Esophagus squamous epithelium (tissue), 5 donors: ENCODE data around the gene ZNF670. TPM values are rescaled to one million over a fixed set of nuclear protein-coding genes. Genes with fewer than 3 reads are reported as not detected.

Source experiments
- DNase-seq: peaks from one replicate; lab custom pipeline; 2025; lab: John Stamatoyannopoulos, UW
- H3K27ac ChIP-seq, 4 donors: fragments of 200-600 bp; sonication (generic); one replicate each; pipeline ENCODE4 v1.5.1; 2016 to 2019; ENCODE audit warnings: mild to moderate bottlenecking in 1 of 4
- H3K27me3 ChIP-seq, 4 donors: fragments of 200-600 bp; sonication (generic); 1 replicate in 3 of 4; 2 replicates in 1 of 4; pipeline versions ENCODE4 v1.5.1 to v1.6.0; 2017 to 2021; ENCODE audit warnings: antibody characterized with exemption in 1 of 4
- H3K36me3 ChIP-seq, 3 donors: fragments of 200-600 bp; sonication (generic); one replicate each; pipeline ENCODE4 v1.5.1; 2016 to 2019
- H3K4me1 ChIP-seq, 3 donors: fragments of 200-600 bp; sonication (generic); one replicate each; pipeline ENCODE4 v1.5.1; 2017 to 2019
- H3K4me3 ChIP-seq, 4 donors: fragments of 200-600 bp; sonication (generic); 1 replicate in 3 of 4; 2 replicates in 1 of 4; pipeline ENCODE4 v1.5.1; 2016 to 2019; ENCODE audit warnings: mild to moderate bottlenecking in 2 of 4, moderate library complexity in 1 of 4
- H3K9me3 ChIP-seq, 3 donors: fragments of 200-600 bp; sonication (generic); one replicate each; pipeline ENCODE4 v1.5.1; 2016 to 2019
- CTCF ChIP-seq, 6 experiments: fragments of 450-650 bp in 4 of 6; fragments of 200-600 bp in 2 of 6; sonication (generic) in 2 of 6; IDR thresholded peaks; one replicate each; pipeline ENCODE4 v1.5.1; 2016 to 2019; ENCODE audit warnings: antibody characterized with exemption in 6 of 6, mild to moderate bottlenecking in 4 of 6, moderate library complexity in 4 of 6
- POLR2A ChIP-seq, 4 donors: fragments of 450-650 bp; IDR thresholded peaks; one replicate each; pipeline ENCODE4 v1.6.1; 2017; ENCODE audit warnings: antibody characterized with exemption in 4 of 4, mild to moderate bottlenecking in 4 of 4, moderate library complexity in 3 of 4
- WGBS, 2 donors: methylation state at CpG; one replicate each; pipeline ENCODE4 v1.1.5; 2018; 5-methylcytosine and 5-hydroxymethylcytosine counted together
- intact Hi-C: fragments of 100-400 bp; cut with DNase I; formaldehyde crosslinking; loops from one replicate; pipeline ENCODE4 v1.15.0; 2022
- total RNA-seq, 4 donors: library from RNA; depleted of rRNA; stranded (reverse); fragments of >200 nt; gene quantifications; one replicate each; pipeline ENCODE4 v1.1.0, GENCODE V29; 2016
- donor health status: DM: yes; HTN: yes; CAD: no.

Gene ZNF670
- total RNA-seq, 4 donors from 2014 or later = 0.57 to 4.0 (median 1.1) TPM

DNA sequence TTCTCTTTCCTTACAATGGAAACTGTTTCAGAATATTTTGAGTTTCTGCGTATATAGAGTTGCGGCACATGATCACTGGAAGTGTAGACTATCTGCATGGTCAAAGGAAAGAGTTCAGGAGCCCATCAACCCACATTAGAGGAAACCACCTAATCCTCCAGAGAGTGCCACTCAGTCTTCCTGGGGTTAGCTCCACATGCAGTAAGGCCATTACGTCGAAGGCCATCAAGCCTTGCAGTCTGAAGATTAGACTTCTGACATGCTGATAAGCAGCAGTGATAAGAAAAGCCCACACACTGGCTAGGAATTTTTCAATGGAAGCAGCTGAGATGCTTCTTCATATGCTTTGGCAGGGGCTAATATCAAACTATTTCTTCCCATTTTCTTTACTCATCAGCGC lies 17.9 kb upstream of the ZNF670 start:
- WGBS, 2 donors = 92% methylated on average over 5 of the region's 5 CpGs
- intact Hi-C loops = no loop called here
- Histone ChIP-seq H3K27ac (no peak overlapping the region), H3K27me3 (no peaks in the 10 kb centered on the region), H3K9me3 (peaks cover 0 to 60% (median 20%) of the 10 kb centered on the region in 3 donors), H3K4me3 (no peak overlapping the region), H3K36me3 (peaks cover 12 to 50% (median 15%) of the 10 kb centered on the region in 3 donors), H3K4me1 (no peaks in the 10 kb centered on the region)
- no peak for TF ChIP-seq CTCF (IDR thresholded peaks at IDR 0.05)
- TF ChIP-seq POLR2A (IDR thresholded peaks at IDR 0.05) = no peak
- DNase-seq = no peak

DNA sequence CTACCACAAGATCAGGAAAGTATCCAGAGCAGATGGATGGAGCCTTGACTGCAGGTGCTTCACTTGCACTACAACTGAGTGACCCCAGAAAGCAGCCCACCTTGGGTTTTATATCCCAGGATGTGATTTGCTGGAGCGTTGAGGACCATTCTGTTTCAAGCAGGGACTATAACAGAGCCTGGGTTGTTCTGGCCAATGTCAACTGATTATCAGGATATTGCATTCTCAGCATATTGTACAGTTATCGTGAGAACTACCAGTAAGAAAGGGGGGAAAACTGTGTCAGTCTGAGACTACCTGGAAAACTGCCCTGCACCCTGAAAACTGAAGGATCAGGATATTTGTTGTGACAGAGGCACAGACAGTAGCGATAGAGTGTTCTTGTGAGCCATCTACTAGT lies 17.5 kb upstream of the ZNF670 start:
- Histone ChIP-seq H3K36me3 (peaks cover 11 to 45% (median 15%) of the 10 kb centered on the region in 3 donors), H3K27ac (no peak overlapping the region), H3K9me3 (peaks cover 0 to 55% (median 19%) of the 10 kb centered on the region in 3 donors), H3K4me1 (no peaks in the 10 kb centered on the region), H3K27me3 (no peaks in the 10 kb centered on the region), H3K4me3 (no peak overlapping the region)
- 98 to 100% methylated on average over 3 of the region's 3 CpGs for WGBS, 2 donors
- intact Hi-C loops = no loop called here
- TF ChIP-seq POLR2A (IDR thresholded peaks at IDR 0.05) (no peak), CTCF (IDR thresholded peaks at IDR 0.05) (no peak)
- DNase-seq = no peak

- Histone ChIP-seq H3K27ac (no peak overlapping the region), H3K9me3 (peaks cover 0 to 5% (median under 1%) of the 10 kb centered on the region in 3 donors), H3K4me1 (no peaks in the 10 kb centered on the region), H3K27me3 (no peaks in the 10 kb centered on the region), H3K36me3 (no peaks in the 10 kb centered on the region), H3K4me3 (no peak overlapping the region)
- no peak for DNase-seq
- 91 to 95% methylated on average over 3 to 9 of the region's 14 CpGs for WGBS, 2 donors
- intact Hi-C loops = no loop called here
- TF ChIP-seq POLR2A (IDR thresholded peaks at IDR 0.05) (no peak), CTCF (IDR thresholded peaks at IDR 0.05) (no peak)
Measured at GRCh38 chr1:247090455-247090854, 11.8 kb upstream of the ZNF670 start.

DNA sequence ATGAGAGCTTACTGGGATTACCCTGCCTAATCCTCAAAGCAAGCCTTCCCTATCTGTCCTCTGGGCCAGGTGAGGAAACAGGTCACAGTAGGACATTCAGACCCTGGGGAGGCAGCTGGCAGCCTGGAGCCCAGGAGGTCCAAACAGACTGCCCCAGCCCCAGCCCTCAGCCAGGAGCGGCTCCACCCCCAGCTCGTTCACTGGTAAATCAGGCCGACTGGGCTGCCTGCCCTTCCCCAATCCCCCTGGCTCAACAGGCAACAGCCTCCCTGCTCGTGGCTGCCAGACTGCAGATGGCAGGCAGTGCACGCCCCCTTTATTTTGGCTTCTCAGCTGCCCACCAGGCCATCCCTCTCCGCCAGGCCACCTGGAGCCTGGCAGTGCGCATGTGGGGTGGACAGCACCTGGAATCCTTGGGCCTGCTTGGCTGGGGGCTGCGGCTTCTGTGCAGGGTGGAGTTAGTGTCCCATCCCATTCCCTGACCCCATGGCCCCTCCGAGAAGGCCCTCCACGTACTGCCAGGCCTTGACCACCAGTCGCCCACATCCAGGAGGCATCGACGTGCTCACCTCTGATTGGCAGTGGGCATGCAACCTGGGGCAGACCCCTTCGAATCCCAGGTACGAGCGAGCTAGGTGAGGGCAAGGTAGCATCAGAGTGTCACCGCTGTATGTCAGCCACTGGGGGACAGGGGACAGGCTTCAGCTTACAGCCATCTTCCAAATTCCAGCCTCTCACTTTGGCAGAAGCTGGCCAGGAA lies 11.2 kb upstream of the ZNF670 start:
- Histone ChIP-seq H3K9me3 (peaks cover 0 to 5% (median 0%) of the 10 kb centered on the region in 3 donors), H3K27me3 (no peaks in the 10 kb centered on the region), H3K4me1 (no peaks in the 10 kb centered on the region), H3K27ac (no peak overlapping the region), H3K4me3 (no peak overlapping the region), H3K36me3 (no peaks in the 10 kb centered on the region)
- 44 to 53% methylated on average over 3 of the region's 17 CpGs for WGBS, 2 donors
- intact Hi-C loops = no loop called here
- TF ChIP-seq CTCF (IDR thresholded peaks at IDR 0.05) = no peak
- TF ChIP-seq POLR2A (IDR thresholded peaks at IDR 0.05) = no peak
- no peak for DNase-seq

DNA sequence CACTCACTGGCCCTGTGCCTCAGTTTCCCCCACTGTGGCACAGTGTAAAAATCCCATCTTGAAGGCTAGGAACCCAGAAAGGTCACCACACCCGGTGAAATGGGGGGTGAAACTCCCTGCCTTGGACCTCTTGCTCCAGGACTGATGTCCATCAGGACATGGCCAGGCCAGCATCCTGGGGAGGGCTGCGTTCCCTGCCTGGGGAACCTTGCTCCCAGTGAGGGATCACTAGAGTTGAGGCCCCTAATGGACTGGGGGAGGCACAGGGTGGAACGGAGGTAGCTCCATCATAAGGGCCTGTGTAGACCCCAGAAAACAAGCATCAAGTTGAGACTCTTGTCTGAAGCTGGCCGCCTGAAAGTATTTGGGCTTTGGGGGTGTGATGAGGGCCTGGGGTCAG lies 10.4 kb upstream of the ZNF670 start:
- Histone ChIP-seq H3K4me1 (no peaks in the 10 kb centered on the region), H3K36me3 (no peaks in the 10 kb centered on the region), H3K27ac (no peak overlapping the region), H3K9me3 (no peaks in the 10 kb centered on the region), H3K27me3 (no peaks in the 10 kb centered on the region), H3K4me3 (no peak overlapping the region)
- intact Hi-C loops = no loop called here
- WGBS, 2 donors = 82 to 83% methylated on average over 2 to 3 of the region's 4 CpGs
- TF ChIP-seq CTCF (IDR thresholded peaks at IDR 0.05) (no peak), POLR2A (IDR thresholded peaks at IDR 0.05) (no peak)
- DNase-seq = no peak
